SH-SY5Y (cell line): ENCODE results near the gene CCDC85C.

ENCODE experiments used
- GATA2 ChIP-seq: IDR thresholded peaks from 2 replicates; pipeline ENCODE4 v1.6.1; 2011; ENCODE audit warnings: mild to moderate bottlenecking, low read depth, low read length
- GATA3 ChIP-seq: IDR thresholded peaks from 2 replicates; pipeline ENCODE4 v1.6.1; 2011; ENCODE audit warnings: low read depth, mild to moderate bottlenecking, low read length, moderate library complexity

- TF ChIP-seq GATA2 (no peak), GATA3 (no peak)
Measured at GRCh38 chr14:99527026-99527425, 77.0 kb downstream of the CCDC85C start.
